ENCODE results near the gene PJA1. TPM values are rescaled to one million over a fixed set of nuclear protein-coding genes. Genes with fewer than 3 reads are reported as not detected.

Gene PJA1
- total and polyA plus RNA-seq, 3 experiments from 2014 or later = 14.2 to 47.9 (median 18.5) TPM

DNA sequence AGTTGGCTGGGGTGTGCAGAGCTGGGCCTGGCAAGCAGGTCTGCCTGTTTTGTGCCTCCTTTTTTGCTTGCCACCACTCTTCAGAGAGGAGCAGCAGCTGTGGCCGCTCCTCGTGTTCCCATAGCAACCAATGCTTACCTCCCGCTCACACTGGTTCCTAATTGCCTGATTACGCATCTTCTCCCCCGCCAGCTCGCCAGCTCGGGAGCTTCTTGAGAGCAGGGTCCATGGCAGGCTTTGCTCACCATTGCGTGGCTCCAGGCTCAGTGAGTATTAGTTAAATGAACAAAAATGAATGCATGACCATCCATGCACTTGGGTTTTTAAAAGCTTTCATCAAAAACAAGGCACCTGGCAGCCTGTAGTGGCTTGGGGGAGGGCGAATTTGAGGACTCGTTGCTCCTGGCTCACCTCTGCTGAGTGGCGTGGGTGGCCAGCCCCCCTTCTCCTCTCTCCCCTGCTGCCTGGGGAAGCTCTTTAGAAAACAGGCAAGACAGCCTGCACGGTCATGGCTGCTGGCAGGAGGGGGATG, 14.2 kb upstream of the PJA1 start:
- H3K36me3 ChIP-seq (ENCODE audit: insufficient read depth, low read length) = no peaks in the 10 kb centered on the region
- H3K4me3 ChIP-seq (ENCODE audit: low read length) = no peak overlapping the region
- Mint-ChIP-seq H3K36me3 (no peaks in the 10 kb centered on the region), H3K27ac (no peak overlapping the region), H3K27me3 (peaks cover 11 to 16% of the 10 kb centered on the region in 2 donors), H3K9me3 (peaks cover 0 to 4% (median 3%) of the 10 kb centered on the region in 5 donors), H3K4me1 (no peaks in the 10 kb centered on the region), H3K4me3 (no peak overlapping the region)
- no peak for DNase-seq
- ChIA-PET CTCF (interaction anchor here (0.9 kb wide), 1 partner anchor 21 kb away, joined by 3 read pairs; no protein-coding TSS in a partner anchor), POLR2A (no interaction called here)
- H3K27me3 ChIP-seq (ENCODE audit: insufficient read depth, low read length, poor library complexity, severe bottlenecking) = no peaks in the 10 kb centered on the region
- no peak overlapping the region for H3K27ac ChIP-seq (ENCODE audit: low read depth, low read length)
- no peaks in the 10 kb centered on the region for H3K4me1 ChIP-seq (ENCODE audit: insufficient read depth, low read length)
- no peaks in the 10 kb centered on the region for H3K9me3 ChIP-seq (ENCODE audit: low read length)

DNA sequence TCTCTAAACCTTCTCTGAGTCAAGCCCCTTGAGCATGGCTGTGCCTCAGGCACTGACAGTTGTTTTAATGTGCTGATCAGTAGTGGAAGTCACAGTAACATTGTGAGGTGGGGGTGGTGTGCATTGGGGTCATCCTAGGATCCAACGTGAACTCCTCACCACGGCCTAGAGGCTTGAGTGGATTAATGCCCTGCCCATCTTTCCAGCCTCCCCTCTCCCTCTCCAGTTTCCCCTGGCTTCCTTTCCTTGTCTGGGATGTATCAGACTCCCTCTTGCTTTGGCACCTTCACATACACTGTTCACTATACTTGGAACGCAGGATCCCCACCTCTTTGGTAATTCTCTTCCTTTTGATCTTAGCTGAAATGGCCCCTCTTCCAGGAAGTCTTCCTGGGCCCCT, 13.3 kb upstream of the PJA1 start:
- Histone ChIP-seq H3K27me3 (ENCODE audit: insufficient read depth, low read length, poor library complexity, severe bottlenecking) (no peaks in the 10 kb centered on the region), H3K4me1 (ENCODE audit: insufficient read depth, low read length) (no peaks in the 10 kb centered on the region), H3K27ac (ENCODE audit: low read depth, low read length) (no peak overlapping the region), H3K36me3 (ENCODE audit: insufficient read depth, low read length) (no peaks in the 10 kb centered on the region), H3K9me3 (ENCODE audit: low read length) (no peaks in the 10 kb centered on the region), H3K4me3 (ENCODE audit: low read length) (no peak overlapping the region)
- Mint-ChIP-seq H3K27ac (peak overlapping the region in 1 of 8 donors; percentile 41), H3K27me3 (peaks cover 11 to 19% of the 10 kb centered on the region in 2 donors), H3K4me1 (no peaks in the 10 kb centered on the region), H3K4me3 (no peak overlapping the region), H3K9me3 (peaks cover 0 to 4% (median 3%) of the 10 kb centered on the region in 5 donors), H3K36me3 (no peaks in the 10 kb centered on the region)
- CTCF ChIA-PET = interaction anchor here (0.9 kb wide), 1 partner anchor 20 kb away, joined by 3 read pairs; no protein-coding TSS in a partner anchor
- DNase-seq = no peak
- POLR2A ChIA-PET = no interaction called here

DNA sequence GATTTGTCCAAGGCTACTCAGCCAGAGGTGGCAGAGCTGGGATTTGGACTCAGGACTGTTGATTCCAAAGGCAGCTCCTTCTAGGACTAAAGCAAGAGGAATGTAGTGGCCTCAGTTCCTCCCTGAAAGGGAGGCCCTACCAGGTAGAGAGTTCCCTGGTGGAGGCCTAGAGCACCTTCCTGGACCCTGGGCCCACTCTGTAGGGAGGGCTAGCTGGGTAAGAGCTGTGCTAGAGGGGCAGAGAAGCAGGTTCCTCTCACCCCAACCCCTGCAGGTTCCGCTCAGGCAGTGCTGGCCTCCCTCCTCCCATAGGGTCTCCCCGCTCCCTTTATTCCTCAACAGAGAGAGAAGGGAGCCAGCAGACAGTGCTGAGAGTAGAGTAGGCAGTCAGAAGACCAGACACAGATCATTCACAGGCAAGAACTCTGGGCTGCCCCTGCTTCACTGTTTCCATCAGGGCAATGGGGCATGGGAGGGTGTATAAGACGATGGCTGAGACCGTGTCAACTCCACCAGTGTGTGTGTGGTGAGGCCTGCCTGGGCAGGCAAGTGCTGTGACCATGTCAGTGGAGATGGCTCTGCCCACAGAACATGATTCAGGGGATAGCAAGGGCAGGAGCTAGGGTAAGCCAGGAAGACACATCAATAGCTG, 12.4 kb upstream of the PJA1 start:
- Mint-ChIP-seq H3K27me3 (peaks cover 11 to 19% of the 10 kb centered on the region in 2 donors), H3K4me3 (no peak overlapping the region), H3K36me3 (no peaks in the 10 kb centered on the region), H3K27ac (peak overlapping the region in 1 of 8 donors; percentile 39), H3K9me3 (peaks cover 0 to 4% (median 3%) of the 10 kb centered on the region in 5 donors), H3K4me1 (no peaks in the 10 kb centered on the region)
- Histone ChIP-seq H3K9me3 (ENCODE audit: low read length) (no peaks in the 10 kb centered on the region), H3K36me3 (ENCODE audit: insufficient read depth, low read length) (no peaks in the 10 kb centered on the region), H3K4me3 (ENCODE audit: low read length) (no peak overlapping the region), H3K27me3 (ENCODE audit: insufficient read depth, low read length, poor library complexity, severe bottlenecking) (no peaks in the 10 kb centered on the region), H3K4me1 (ENCODE audit: insufficient read depth, low read length) (no peaks in the 10 kb centered on the region), H3K27ac (ENCODE audit: low read depth, low read length) (no peak overlapping the region)
- DNase-seq = no peak
- ChIA-PET CTCF (no interaction called here), POLR2A (no interaction called here)

- H3K4me1 Mint-ChIP-seq = no peaks in the 10 kb centered on the region
- no peak for DNase-seq
- no peaks in the 10 kb centered on the region for H3K27me3 ChIP-seq (ENCODE audit: insufficient read depth, low read length, poor library complexity, severe bottlenecking)
- no peaks in the 10 kb centered on the region for H3K4me1 ChIP-seq (ENCODE audit: insufficient read depth, low read length)
- H3K27ac ChIP-seq (ENCODE audit: low read depth, low read length) = no peak overlapping the region
- H3K36me3 Mint-ChIP-seq = no peaks in the 10 kb centered on the region
- ChIA-PET CTCF (no interaction called here), POLR2A (no interaction called here)
- H3K4me3 Mint-ChIP-seq = no peak overlapping the region
- H3K27me3 Mint-ChIP-seq = peaks cover 11 to 21% of the 10 kb centered on the region in 2 donors
- no peak overlapping the region for H3K27ac Mint-ChIP-seq
- H3K36me3 ChIP-seq (ENCODE audit: insufficient read depth, low read length) = no peaks in the 10 kb centered on the region
- H3K4me3 ChIP-seq (ENCODE audit: low read length) = no peak overlapping the region
- no peaks in the 10 kb centered on the region for H3K9me3 ChIP-seq (ENCODE audit: low read length)
- peaks cover 0 to 4% (median 3%) of the 10 kb centered on the region in 5 donors for H3K9me3 Mint-ChIP-seq
Measured at GRCh38 chrX:69176053-69176452, 10.8 kb upstream of the PJA1 start.

DNA sequence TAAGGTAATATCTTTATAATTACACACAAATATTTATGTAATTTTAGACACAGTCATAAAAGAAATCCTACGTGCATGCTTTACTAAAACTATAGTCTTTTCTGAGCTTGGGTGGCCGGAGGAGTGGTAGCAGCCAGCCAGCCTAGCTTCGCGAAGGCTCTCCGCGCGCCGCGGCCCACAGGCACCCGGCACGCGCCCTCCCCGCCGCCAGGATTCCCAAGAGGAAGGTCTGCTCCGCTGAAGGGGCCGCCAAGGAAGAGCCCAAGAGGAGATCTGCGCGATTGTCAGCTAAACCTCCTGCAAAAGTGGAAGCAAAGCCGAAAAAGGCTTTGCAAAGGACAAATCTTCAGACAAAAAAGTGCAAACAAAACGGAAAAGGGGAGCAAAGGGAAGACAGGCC, 8.7 kb upstream of the PJA1 start:
- Mint-ChIP-seq H3K36me3 (no peaks in the 10 kb centered on the region), H3K27ac (no peak overlapping the region), H3K27me3 (peaks cover 4 to 15% of the 10 kb centered on the region in 2 donors), H3K4me3 (no peak overlapping the region), H3K4me1 (no peaks in the 10 kb centered on the region), H3K9me3 (peaks cover 0 to 5% (median 3%) of the 10 kb centered on the region in 5 donors)
- DNase-seq = no peak
- Histone ChIP-seq H3K4me3 (ENCODE audit: low read length) (no peak overlapping the region), H3K36me3 (ENCODE audit: insufficient read depth, low read length) (no peaks in the 10 kb centered on the region), H3K27ac (ENCODE audit: low read depth, low read length) (no peak overlapping the region), H3K27me3 (ENCODE audit: insufficient read depth, low read length, poor library complexity, severe bottlenecking) (no peaks in the 10 kb centered on the region), H3K4me1 (ENCODE audit: insufficient read depth, low read length) (no peaks in the 10 kb centered on the region), H3K9me3 (ENCODE audit: low read length) (no peaks in the 10 kb centered on the region)
- ChIA-PET POLR2A (no interaction called here), CTCF (interaction anchor here (0.5 kb wide), 1 partner anchor 96 kb away, joined by 3 read pairs; no protein-coding TSS in a partner anchor)

- Histone ChIP-seq H3K4me3 (ENCODE audit: low read length) (no peak overlapping the region), H3K27me3 (ENCODE audit: insufficient read depth, low read length, poor library complexity, severe bottlenecking) (no peaks in the 10 kb centered on the region), H3K4me1 (ENCODE audit: insufficient read depth, low read length) (no peaks in the 10 kb centered on the region), H3K27ac (ENCODE audit: low read depth, low read length) (no peak overlapping the region), H3K9me3 (ENCODE audit: low read length) (no peaks in the 10 kb centered on the region), H3K36me3 (ENCODE audit: insufficient read depth, low read length) (no peaks in the 10 kb centered on the region)
- H3K36me3 Mint-ChIP-seq = no peaks in the 10 kb centered on the region
- no peak overlapping the region for H3K4me3 Mint-ChIP-seq
- ChIA-PET CTCF (no interaction called here), POLR2A (no interaction called here)
- peaks cover 4 to 12% of the 10 kb centered on the region in 2 donors for H3K27me3 Mint-ChIP-seq
- H3K4me1 Mint-ChIP-seq = no peaks in the 10 kb centered on the region
- peaks cover 0 to 6% (median 3%) of the 10 kb centered on the region in 5 donors for H3K9me3 Mint-ChIP-seq
- DNase-seq = no peak
- no peak overlapping the region for H3K27ac Mint-ChIP-seq
Measured at GRCh38 chrX:69172937-69173336, 7.7 kb upstream of the PJA1 start.

GRCh38 chrX:69170319-69170718, 5.1 kb upstream of the PJA1 start:
- no peaks in the 10 kb centered on the region for H3K36me3 ChIP-seq (ENCODE audit: insufficient read depth, low read length)
- ChIA-PET POLR2A (interaction anchor here (0.6 kb wide), 1 partner anchor 10 kb away, joined by 3 read pairs; no protein-coding TSS in a partner anchor), CTCF (interaction anchor here (1.3 kb wide), 1 partner anchor 12 kb away, joined by 4 read pairs; no protein-coding TSS in a partner anchor)
- H3K4me3 ChIP-seq (ENCODE audit: low read length) = no peak overlapping the region
- no peak overlapping the region for H3K27ac ChIP-seq (ENCODE audit: low read depth, low read length)
- Mint-ChIP-seq H3K4me3 (no peak overlapping the region), H3K4me1 (peaks cover 0 to 1% (median 0%) of the 10 kb centered on the region in 3 donors), H3K27me3 (peaks cover 4 to 7% of the 10 kb centered on the region in 2 donors), H3K36me3 (peaks cover 0 to 1% (median 0%) of the 10 kb centered on the region in 3 donors), H3K9me3 (peaks cover 0 to 6% (median 0%) of the 10 kb centered on the region in 5 donors), H3K27ac (no peak overlapping the region)
- no peak for DNase-seq
- no peaks in the 10 kb centered on the region for H3K9me3 ChIP-seq (ENCODE audit: low read length)
- no peaks in the 10 kb centered on the region for H3K4me1 ChIP-seq (ENCODE audit: insufficient read depth, low read length)
- no peaks in the 10 kb centered on the region for H3K27me3 ChIP-seq (ENCODE audit: insufficient read depth, low read length, poor library complexity, severe bottlenecking)

DNA sequence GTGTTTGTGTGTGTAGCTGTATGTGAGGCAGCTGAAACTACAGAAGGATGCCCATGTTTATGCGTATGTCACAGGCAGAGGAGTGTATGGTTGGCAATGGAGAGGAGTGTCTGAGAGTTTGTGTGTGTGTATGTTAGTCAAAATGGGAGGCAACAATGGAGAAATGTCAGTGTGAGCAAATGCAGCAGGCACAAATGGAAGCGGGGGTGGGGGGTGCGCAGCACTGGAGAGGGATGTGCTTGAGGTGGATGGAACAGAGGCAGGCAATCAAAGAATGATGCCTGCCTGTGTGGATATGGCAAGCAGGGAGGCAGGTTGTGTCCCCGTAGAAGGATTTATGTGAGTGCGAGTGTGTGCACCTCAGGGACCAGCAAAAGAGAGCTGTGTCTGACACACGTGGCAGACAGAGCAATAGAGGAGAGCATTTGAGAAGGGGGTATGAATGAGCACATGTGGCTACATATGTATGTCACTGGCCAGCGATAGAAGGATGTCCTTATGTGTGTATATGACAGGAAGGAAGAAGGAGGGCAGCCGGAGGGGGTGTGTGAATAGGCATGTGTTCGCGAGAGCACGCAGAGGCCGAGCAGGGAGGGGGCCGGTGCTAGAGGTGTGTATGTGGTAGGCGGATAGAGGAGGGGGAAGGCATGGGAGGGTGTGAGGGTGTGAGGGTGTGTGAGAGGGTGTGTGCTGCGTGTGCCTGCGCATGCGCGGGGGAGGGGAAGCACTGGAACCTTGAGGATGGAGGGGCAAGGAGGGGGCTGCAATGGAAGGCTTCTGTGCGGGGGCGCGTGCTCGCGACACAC, 1.1 kb downstream of the PJA1 start:
- H3K4me3 ChIP-seq (ENCODE audit: low read length) = peak overlapping the region; percentile 37
- no peak overlapping the region for H3K27ac ChIP-seq (ENCODE audit: low read depth, low read length)
- Mint-ChIP-seq H3K4me1 (peaks cover 26 to 43% (median 29%) of the 10 kb centered on the region in 3 donors), H3K27ac (peak overlapping the region; percentile 59 to 92 (median 88)), H3K9me3 (peaks cover 0 to 3% (median 0%) of the 10 kb centered on the region in 5 donors), H3K4me3 (peak overlapping the region; percentile 70 to 90 (median 87)), H3K36me3 (peaks cover 0 to 34% (median 0%) of the 10 kb centered on the region in 3 donors), H3K27me3 (peaks cover 0 to 5% of the 10 kb centered on the region in 2 donors)
- H3K4me1 ChIP-seq (ENCODE audit: insufficient read depth, low read length) = peaks cover 15% of the 10 kb centered on the region
- no peaks in the 10 kb centered on the region for H3K27me3 ChIP-seq (ENCODE audit: insufficient read depth, low read length, poor library complexity, severe bottlenecking)
- no peaks in the 10 kb centered on the region for H3K9me3 ChIP-seq (ENCODE audit: low read length)
- CTCF ChIA-PET = interaction anchor here (2.0 kb wide), 1 partner anchor 336 kb away, joined by 9 read pairs; the partner anchor contains the start of gene EFNB1
- no peaks in the 10 kb centered on the region for H3K36me3 ChIP-seq (ENCODE audit: insufficient read depth, low read length)
- peak; percentile 26 to 81 (median 58) for DNase-seq
- POLR2A ChIA-PET = no interaction called here
